CD4-positive, alpha-beta T cell treated with Interleukin-17A for 1 hour (primary cell): ENCODE results near the gene DACH1.
A peak's percentile ranks its signal among the peaks of the same experiment; 100 is the strongest.
"Not testable (repeated sequence)": the region's sequence is repeated elsewhere in the genome, so short reads cannot be mapped to it uniquely, and the experiment has no call there.

Experiments used
- DNase-seq: peaks from one replicate; pipeline ENCODE4 v3.0.0-alpha.2; 2020

DACH1 gene

GRCh38 chr13:71867131-71867814 lies at the start of gene DACH1:
DACH1 (minus strand) TSS chr13:71867204.
- peak; percentile 13 for DNase-seq

GRCh38 chr13:71913717-71914116 lies 46.7 kb upstream of the DACH1 start:
- DNase-seq = no peak

GRCh38 chr13:71912524-71912923 lies 45.5 kb upstream of the DACH1 start:
- DNase-seq = no peak

GRCh38 chr13:71906448-71906847 lies 39.4 kb upstream of the DACH1 start:
- no peak for DNase-seq

- no peak for DNase-seq
These were observed 35.7 kb upstream of the DACH1 start for GRCh38 chr13:71902676-71903075.

- not testable (repeated sequence) for DNase-seq
These were observed 26.5 kb upstream of the DACH1 start for GRCh38 chr13:71893506-71893905.

- no peak for DNase-seq
These were observed 19.9 kb upstream of the DACH1 start for GRCh38 chr13:71886880-71887279.

GRCh38 chr13:71882120-71882519 lies 15.1 kb upstream of the DACH1 start:
- DNase-seq = no peak

GRCh38 chr13:71880753-71881541 lies 13.9 kb upstream of the DACH1 start:
- DNase-seq = no peak

- no peak for DNase-seq
These were observed 12.9 kb upstream of the DACH1 start for GRCh38 chr13:71879808-71880344.

- no peak for DNase-seq
These were observed 12.1 kb upstream of the DACH1 start for GRCh38 chr13:71879129-71879535.

- no peak for DNase-seq
These were observed 10.3 kb upstream of the DACH1 start for GRCh38 chr13:71877256-71877653.

GRCh38 chr13:71876648-71877255 lies 9.7 kb upstream of the DACH1 start:
- DNase-seq = no peak

GRCh38 chr13:71875823-71876222 lies 8.8 kb upstream of the DACH1 start:
- DNase-seq = no peak

- DNase-seq = no peak
These were observed 7.5 kb upstream of the DACH1 start for GRCh38 chr13:71874458-71874857.

- DNase-seq = no peak
These were observed 6.6 kb upstream of the DACH1 start for GRCh38 chr13:71873418-71874247.

GRCh38 chr13:71871844-71872243 lies 4.8 kb upstream of the DACH1 start:
- DNase-seq = no peak

- DNase-seq = no peak
These were observed 4.3 kb upstream of the DACH1 start for GRCh38 chr13:71871176-71871754.

GRCh38 chr13:71870100-71870499 lies 3.1 kb upstream of the DACH1 start:
- DNase-seq = no peak

- DNase-seq = no peak
These were observed 2.3 kb upstream of the DACH1 start for GRCh38 chr13:71869274-71869673.

- DNase-seq = no peak
These were observed 471 bp downstream of the DACH1 start for GRCh38 chr13:71866335-71867130.
